ENCODE data around the gene SCNN1G. TPM values are rescaled to one million over a fixed set of nuclear protein-coding genes. Genes with fewer than 3 reads are reported as not detected.

The SCNN1G gene
- total RNA-seq, 1 experiment from 2014 or later: 6.3 TPM

DNA sequence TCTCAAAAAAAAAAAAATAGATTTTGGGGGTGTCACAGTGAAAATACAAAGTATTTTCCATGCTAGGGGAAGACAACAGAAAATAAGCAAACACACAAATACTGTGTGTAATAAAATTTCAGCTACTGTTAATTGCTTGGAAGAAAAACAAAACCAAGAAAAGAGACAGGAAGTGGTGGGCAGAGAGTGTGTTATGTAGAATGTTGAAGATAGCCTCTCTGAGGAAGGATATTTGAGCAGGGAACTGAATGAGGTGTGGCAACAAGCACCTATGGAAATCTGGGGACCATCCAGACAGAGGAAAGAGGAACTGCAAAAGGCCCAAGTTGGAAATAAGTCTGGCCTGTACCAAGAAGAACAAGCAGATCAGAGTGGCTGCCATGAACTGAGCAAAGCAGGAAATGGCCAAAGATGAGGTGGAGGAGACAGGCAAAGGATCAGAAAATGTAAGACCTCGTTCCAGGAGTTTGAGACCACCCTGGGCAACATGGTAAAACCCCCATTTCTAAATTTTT lies 25.5 kb upstream of the SCNN1G start:
- POLR2A ChIA-PET (ENCODE audit: unreplicated experiment): no interaction called here
- CTCF ChIA-PET: no interaction called here
- no peak for DNase-seq
- H3K9ac ChIP-seq (ENCODE audit: low read length): no peak overlapping the region
- H3K27ac ChIP-seq (ENCODE audit: low read length): no peak overlapping the region
- no peak overlapping the region for H3K4me2 ChIP-seq (ENCODE audit: low read length)
- H4K20me1 ChIP-seq (ENCODE audit: low read length): no peaks in the 10 kb centered on the region
- no peaks in the 10 kb centered on the region for H3K27me3 ChIP-seq (ENCODE audit: low read length)
- no peaks in the 10 kb centered on the region for H3K9me2 ChIP-seq (replicated peaks; ENCODE audit: low read length)
- H3K9me3 ChIP-seq (ENCODE audit: low read length): no peaks in the 10 kb centered on the region
- intact Hi-C loops (cut with micrococcal nuclease): no loop called here
- no peaks in the 10 kb centered on the region for H3K36me3 ChIP-seq (ENCODE audit: low read depth, low read length)
- no peak for ATAC-seq
- BruUV-seq (replicated peaks): no TSS peak
- H3K4me3 ChIP-seq (ENCODE audit: low read length): no peak overlapping the region
- H3K79me2 ChIP-seq (ENCODE audit: low read length): no peaks in the 10 kb centered on the region
- H3F3A ChIP-seq (ENCODE audit: low read length, unreplicated experiment): no peaks in the 10 kb centered on the region
- H2AFZ ChIP-seq (ENCODE audit: low read length): no peak overlapping the region
- H3K4me1 ChIP-seq (ENCODE audit: insufficient read depth, low read length): no peaks in the 10 kb centered on the region
- TF ChIP-seq EZH2phosphoT487 (IDR thresholded peaks at IDR 0.05; ENCODE audit: borderline replicate concordance, low read length) (no peak), EZH2 (IDR thresholded peaks at IDR 0.05; ENCODE audit: low read length, unreplicated experiment) (no peak)
- TF ChIP-seq, protein P1, sequence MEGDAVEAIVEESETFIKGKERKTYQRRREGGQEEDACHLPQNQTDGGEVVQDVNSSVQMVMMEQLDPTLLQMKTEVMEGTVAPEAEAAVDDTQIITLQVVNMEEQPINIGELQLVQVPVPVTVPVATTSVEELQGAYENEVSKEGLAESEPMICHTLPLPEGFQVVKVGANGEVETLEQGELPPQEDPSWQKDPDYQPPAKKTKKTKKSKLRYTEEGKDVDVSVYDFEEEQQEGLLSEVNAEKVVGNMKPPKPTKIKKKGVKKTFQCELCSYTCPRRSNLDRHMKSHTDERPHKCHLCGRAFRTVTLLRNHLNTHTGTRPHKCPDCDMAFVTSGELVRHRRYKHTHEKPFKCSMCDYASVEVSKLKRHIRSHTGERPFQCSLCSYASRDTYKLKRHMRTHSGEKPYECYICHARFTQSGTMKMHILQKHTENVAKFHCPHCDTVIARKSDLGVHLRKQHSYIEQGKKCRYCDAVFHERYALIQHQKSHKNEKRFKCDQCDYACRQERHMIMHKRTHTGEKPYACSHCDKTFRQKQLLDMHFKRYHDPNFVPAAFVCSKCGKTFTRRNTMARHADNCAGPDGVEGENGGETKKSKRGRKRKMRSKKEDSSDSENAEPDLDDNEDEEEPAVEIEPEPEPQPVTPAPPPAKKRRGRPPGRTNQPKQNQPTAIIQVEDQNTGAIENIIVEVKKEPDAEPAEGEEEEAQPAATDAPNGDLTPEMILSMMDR (conservative IDR thresholded peaks at IDR 0.05; ENCODE audit: low read depth, low read length): no peak

DNA sequence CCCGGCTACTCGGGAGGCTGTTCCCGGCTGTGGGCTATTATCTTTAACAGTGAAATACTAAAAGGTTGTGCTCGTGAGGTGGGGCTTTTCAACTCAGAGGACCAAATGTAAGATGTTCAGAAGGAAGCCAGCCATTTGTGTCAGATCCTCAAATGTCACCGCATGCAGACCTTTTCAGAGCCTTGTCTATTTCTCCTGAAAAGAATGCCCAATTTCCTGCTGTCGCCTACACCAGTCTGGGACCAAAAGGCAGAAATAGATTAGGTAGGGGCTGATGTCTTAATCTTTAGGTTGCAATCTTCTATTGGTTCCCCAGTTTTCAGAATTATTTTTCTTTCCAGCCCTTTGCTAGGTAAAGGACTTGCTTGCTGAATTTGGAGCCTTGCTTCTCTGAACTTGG lies 24.4 kb upstream of the SCNN1G start:
- Histone ChIP-seq H3K4me3 (ENCODE audit: low read length) (no peak overlapping the region), H3K4me1 (ENCODE audit: insufficient read depth, low read length) (no peaks in the 10 kb centered on the region), H3K9ac (ENCODE audit: low read length) (no peak overlapping the region), H2AFZ (ENCODE audit: low read length) (no peak overlapping the region), H3K36me3 (ENCODE audit: low read depth, low read length) (no peaks in the 10 kb centered on the region), H4K20me1 (ENCODE audit: low read length) (no peaks in the 10 kb centered on the region), H3K9me2 (replicated peaks; ENCODE audit: low read length) (no peaks in the 10 kb centered on the region), H3K27ac (ENCODE audit: low read length) (no peak overlapping the region), H3K27me3 (ENCODE audit: low read length) (no peaks in the 10 kb centered on the region), H3K9me3 (ENCODE audit: low read length) (no peaks in the 10 kb centered on the region), H3F3A (ENCODE audit: low read length, unreplicated experiment) (no peaks in the 10 kb centered on the region), H3K4me2 (ENCODE audit: low read length) (no peak overlapping the region), H3K79me2 (ENCODE audit: low read length) (no peaks in the 10 kb centered on the region)
- CTCF ChIA-PET: no interaction called here
- no peak for TF ChIP-seq EZH2 (IDR thresholded peaks at IDR 0.05; ENCODE audit: low read length, unreplicated experiment)
- no peak for TF ChIP-seq EZH2phosphoT487 (IDR thresholded peaks at IDR 0.05; ENCODE audit: borderline replicate concordance, low read length)
- TF ChIP-seq, protein P1 (conservative IDR thresholded peaks at IDR 0.05; ENCODE audit: low read depth, low read length): no peak
- no TSS peak for BruUV-seq (replicated peaks)
- ATAC-seq (no peak), DNase-seq (no peak)
- intact Hi-C loops (cut with micrococcal nuclease): no loop called here
- POLR2A ChIA-PET (ENCODE audit: unreplicated experiment): no interaction called here

DNA sequence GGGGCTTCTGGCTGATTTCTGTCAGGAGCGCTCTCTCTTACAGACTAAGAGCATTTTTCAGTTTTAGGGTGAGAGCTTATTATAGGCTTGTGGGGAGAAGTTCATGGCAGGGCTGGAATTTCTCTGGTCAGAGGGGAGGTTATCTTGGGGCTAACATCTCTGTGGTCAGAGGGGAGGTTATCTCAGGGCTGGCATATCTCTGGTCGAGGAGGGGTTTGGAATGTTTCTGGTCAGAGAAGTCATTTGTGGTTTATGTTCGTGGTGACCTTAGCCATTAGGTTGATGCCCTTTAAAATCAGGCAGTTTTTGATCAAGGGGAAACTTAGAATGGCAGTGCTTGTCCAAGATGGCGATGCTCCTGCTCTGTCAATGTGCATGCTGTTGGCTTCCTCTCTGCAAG lies 22.5 kb upstream of the SCNN1G start:
- no peak overlapping the region for H3K4me2 ChIP-seq (ENCODE audit: low read length)
- H3K9ac ChIP-seq (ENCODE audit: low read length): no peak overlapping the region
- no peaks in the 10 kb centered on the region for H3K4me1 ChIP-seq (ENCODE audit: insufficient read depth, low read length)
- H3K79me2 ChIP-seq (ENCODE audit: low read length): no peaks in the 10 kb centered on the region
- intact Hi-C loops (cut with micrococcal nuclease): no loop called here
- TF ChIP-seq EZH2phosphoT487 (IDR thresholded peaks at IDR 0.05; ENCODE audit: borderline replicate concordance, low read length) (no peak), EZH2 (IDR thresholded peaks at IDR 0.05; ENCODE audit: low read length, unreplicated experiment) (no peak)
- TF ChIP-seq, protein P1 (conservative IDR thresholded peaks at IDR 0.05; ENCODE audit: low read depth, low read length): no peak
- DNase-seq (no peak), ATAC-seq (no peak)
- CTCF ChIA-PET: no interaction called here
- no peaks in the 10 kb centered on the region for H3K36me3 ChIP-seq (ENCODE audit: low read depth, low read length)
- H3K9me3 ChIP-seq (ENCODE audit: low read length): no peaks in the 10 kb centered on the region
- H3F3A ChIP-seq (ENCODE audit: low read length, unreplicated experiment): no peaks in the 10 kb centered on the region
- H4K20me1 ChIP-seq (ENCODE audit: low read length): no peaks in the 10 kb centered on the region
- no peak overlapping the region for H3K4me3 ChIP-seq (ENCODE audit: low read length)
- no peaks in the 10 kb centered on the region for H3K9me2 ChIP-seq (replicated peaks; ENCODE audit: low read length)
- no peak overlapping the region for H2AFZ ChIP-seq (ENCODE audit: low read length)
- no peaks in the 10 kb centered on the region for H3K27me3 ChIP-seq (ENCODE audit: low read length)
- H3K27ac ChIP-seq (ENCODE audit: low read length): no peak overlapping the region
- no TSS peak for BruUV-seq (replicated peaks)
- POLR2A ChIA-PET (ENCODE audit: unreplicated experiment): no interaction called here
